GM03348 (cell line): ENCODE data around the gene HSD11B1L.
"Not testable (repeated sequence)": the region's sequence is repeated elsewhere in the genome, so short reads cannot be mapped to it uniquely, and the experiment has no call there.

ENCODE experiments used
- DNase-seq: peaks from one replicate; pipeline ENCODE4 v3.0.0; 2012; ENCODE audit warnings: low spot score

Gene HSD11B1L

GRCh38 chr19:5698635-5699422 lies 18.0 kb downstream of the HSD11B1L start:
- DNase-seq: no peak

GRCh38 chr19:5700455-5701092 lies 19.7 kb downstream of the HSD11B1L start:
- no peak for DNase-seq

- DNase-seq: not testable (repeated sequence)
Observed at GRCh38 chr19:5702053-5702410, 21.2 kb downstream of the HSD11B1L start.

GRCh38 chr19:5703819-5704818 lies 23.3 kb downstream of the HSD11B1L start:
- DNase-seq: no peak

- DNase-seq: no peak
Observed at GRCh38 chr19:5705552-5705951, 24.7 kb downstream of the HSD11B1L start.

- DNase-seq: no peak
Observed at GRCh38 chr19:5706876-5707573, 26.2 kb downstream of the HSD11B1L start.

GRCh38 chr19:5707576-5708575 lies 27.0 kb downstream of the HSD11B1L start:
- DNase-seq: no peak

GRCh38 chr19:5711025-5711424 lies 30.2 kb downstream of the HSD11B1L start:
- no peak for DNase-seq

- DNase-seq: no peak
Observed at GRCh38 chr19:5711713-5712161, 30.9 kb downstream of the HSD11B1L start.

- no peak for DNase-seq
Observed at GRCh38 chr19:5713228-5713627, 32.4 kb downstream of the HSD11B1L start.

- no peak for DNase-seq
Observed at GRCh38 chr19:5714816-5715215, 34.0 kb downstream of the HSD11B1L start.

GRCh38 chr19:5717215-5717935 lies 36.5 kb downstream of the HSD11B1L start:
- no peak for DNase-seq

GRCh38 chr19:5718037-5718578 lies 37.3 kb downstream of the HSD11B1L start:
- DNase-seq: no peak

GRCh38 chr19:5718579-5719273 lies 37.9 kb downstream of the HSD11B1L start:
- peak; percentile 79 for DNase-seq

GRCh38 chr19:5719274-5719960 lies 38.6 kb downstream of the HSD11B1L start:
- no peak for DNase-seq

GRCh38 chr19:5719961-5720790 lies 39.3 kb downstream of the HSD11B1L start, which contains the start of the genes CATSPERD and LONP1:
Gene CATSPERD, plus strand, starts transcription at chr19:5720637. Its CDS starts 101 bp downstream, at chr19:5720738.
Gene LONP1, minus strand, starts transcription at chr19:5720146. Its CDS starts 14 bp downstream, at chr19:5720132.
- DNase-seq: peak; percentile 100

- DNase-seq: no peak
Observed at GRCh38 chr19:5727453-5728050, 46.7 kb downstream of the HSD11B1L start.
